MM.1S (cell line): ENCODE data around the gene FSTL1.

ENCODE experiments used
- DNase-seq: peaks from one replicate; pipeline ENCODE4 v3.0.0-alpha.2; 2015
- H2AFZ ChIP-seq: fragments of 300-600 bp; sonication (generic); 2 replicates; pipeline ENCODE4 v1.6.0; 2016; ENCODE audit warnings: antibody characterized with exemption, low read length
- H3F3A ChIP-seq: fragments of 300-600 bp; sonication (generic); 2 replicates; pipeline ENCODE4 v1.6.1; 2016; ENCODE audit warnings: mild to moderate bottlenecking, antibody characterized with exemption, low read length, moderate library complexity, mixed read lengths; ENCODE audit not compliant: insufficient read depth
- H3K27ac ChIP-seq: fragments of 300-600 bp; sonication (generic); 2 replicates; pipeline ENCODE4 v1.5.1; 2016; ENCODE audit warnings: mild to moderate bottlenecking, low read length
- H3K27me3 ChIP-seq: fragments of 300-600 bp; sonication (generic); replicated peaks from 2 replicates; pipeline ENCODE4 v1.6.0; 2016; ENCODE audit warnings: low read length; ENCODE audit not compliant: insufficient read depth
- H3K36me3 ChIP-seq: fragments of 300-600 bp; sonication (generic); replicated peaks from 2 replicates; pipeline ENCODE4 v1.6.1; 2016; ENCODE audit warnings: mild to moderate bottlenecking, low read length, mixed read lengths; ENCODE audit not compliant: insufficient read depth
- H3K4me1 ChIP-seq: fragments of 300-600 bp; sonication (generic); 2 replicates; pipeline ENCODE4 v1.6.1; 2016; ENCODE audit warnings: low read length, mixed read lengths
- H3K4me2 ChIP-seq: fragments of 300-600 bp; sonication (generic); 2 replicates; pipeline ENCODE4 v1.6.0; 2016; ENCODE audit warnings: low read depth, low read length
- H3K4me3 ChIP-seq: fragments of 300-600 bp; sonication (generic); 2 replicates; pipeline ENCODE4 v1.5.1; 2016; ENCODE audit warnings: low read length, mixed read lengths
- H3K79me2 ChIP-seq: fragments of 300-600 bp; sonication (generic); 2 replicates; pipeline ENCODE4 v1.6.1; 2016; ENCODE audit warnings: mixed run types, low read length, mixed read lengths
- H3K9ac ChIP-seq: fragments of 300-600 bp; sonication (generic); 2 replicates; pipeline ENCODE4 v1.6.1; 2016; ENCODE audit warnings: low read length, mixed read lengths
- H3K9me2 ChIP-seq: fragments of 300-600 bp; sonication (generic); replicated peaks from 2 replicates; pipeline ENCODE4 v1.6.1; 2016; ENCODE audit warnings: mild to moderate bottlenecking, low read length, mixed read lengths; ENCODE audit not compliant: insufficient read depth
- H3K9me3 ChIP-seq: fragments of 300-600 bp; sonication (generic); replicated peaks from 2 replicates; pipeline ENCODE4 v1.6.1; 2016; ENCODE audit warnings: mild to moderate bottlenecking, low read length, mixed read lengths; ENCODE audit not compliant: insufficient read depth
- H4K20me1 ChIP-seq: fragments of 300-600 bp; sonication (generic); 2 replicates; pipeline ENCODE4 v1.6.1; 2016; ENCODE audit warnings: mild to moderate bottlenecking, low read length, moderate library complexity, mixed read lengths; ENCODE audit not compliant: insufficient read depth
- EZH2 ChIP-seq: fragments of 300-600 bp; sonication (generic); optimal IDR thresholded peaks from 2 replicates; pipeline ENCODE3; 2017; ENCODE audit warnings: low read depth, mild to moderate bottlenecking, antibody characterized with exemption, low read length, mixed read lengths
- EZH2phosphoT487 ChIP-seq: fragments of 300-600 bp; sonication (generic); IDR thresholded peaks from 2 replicates; pipeline ENCODE4 v1.6.1; 2018; ENCODE audit warnings: antibody characterized with exemption, low read length
- TF ChIP-seq, protein P1 (sequence below): fragments of 300-600 bp; sonication (generic); IDR thresholded peaks from 2 replicates; pipeline ENCODE4 v1.5.1; 2016; ENCODE audit warnings: antibody characterized with exemption, low read length, mixed read lengths

The FSTL1 gene

DNA sequence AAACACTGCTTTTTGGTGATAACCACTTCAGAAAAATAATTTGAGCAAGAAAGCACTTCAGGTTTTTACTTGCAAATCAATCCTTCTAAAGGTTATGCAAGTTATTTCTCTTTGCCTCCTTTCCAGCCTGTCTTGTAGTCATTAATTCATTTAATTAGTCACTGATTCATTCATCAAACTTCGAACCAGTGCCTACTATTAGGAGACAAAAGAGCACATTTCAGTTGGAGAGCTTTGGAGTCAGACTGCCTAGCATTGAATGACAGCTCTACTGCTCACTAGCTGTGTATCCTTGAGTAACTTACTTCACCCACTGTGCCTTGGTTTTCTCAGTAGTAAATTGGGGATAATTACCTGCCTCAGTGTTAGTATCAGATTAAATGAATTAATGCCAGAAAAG is 86.7 kb downstream of the FSTL1 start:
- Histone ChIP-seq H3K27ac (no peak overlapping the region), H3K4me2 (no peak overlapping the region), H3K79me2 (no peaks in the 10 kb centered on the region), H3K9me3 (no peaks in the 10 kb centered on the region), H3K27me3 (no peaks in the 10 kb centered on the region), H3K4me1 (no peaks in the 10 kb centered on the region), H3K36me3 (no peaks in the 10 kb centered on the region), H3K9me2 (no peaks in the 10 kb centered on the region), H2AFZ (no peak overlapping the region), H3K4me3 (no peak overlapping the region), H3K9ac (no peak overlapping the region), H3F3A (no peaks in the 10 kb centered on the region), H4K20me1 (no peaks in the 10 kb centered on the region)
- DNase-seq: no peak
- TF ChIP-seq EZH2phosphoT487 (no peak), EZH2 (no peak)
- TF ChIP-seq, protein P1, sequence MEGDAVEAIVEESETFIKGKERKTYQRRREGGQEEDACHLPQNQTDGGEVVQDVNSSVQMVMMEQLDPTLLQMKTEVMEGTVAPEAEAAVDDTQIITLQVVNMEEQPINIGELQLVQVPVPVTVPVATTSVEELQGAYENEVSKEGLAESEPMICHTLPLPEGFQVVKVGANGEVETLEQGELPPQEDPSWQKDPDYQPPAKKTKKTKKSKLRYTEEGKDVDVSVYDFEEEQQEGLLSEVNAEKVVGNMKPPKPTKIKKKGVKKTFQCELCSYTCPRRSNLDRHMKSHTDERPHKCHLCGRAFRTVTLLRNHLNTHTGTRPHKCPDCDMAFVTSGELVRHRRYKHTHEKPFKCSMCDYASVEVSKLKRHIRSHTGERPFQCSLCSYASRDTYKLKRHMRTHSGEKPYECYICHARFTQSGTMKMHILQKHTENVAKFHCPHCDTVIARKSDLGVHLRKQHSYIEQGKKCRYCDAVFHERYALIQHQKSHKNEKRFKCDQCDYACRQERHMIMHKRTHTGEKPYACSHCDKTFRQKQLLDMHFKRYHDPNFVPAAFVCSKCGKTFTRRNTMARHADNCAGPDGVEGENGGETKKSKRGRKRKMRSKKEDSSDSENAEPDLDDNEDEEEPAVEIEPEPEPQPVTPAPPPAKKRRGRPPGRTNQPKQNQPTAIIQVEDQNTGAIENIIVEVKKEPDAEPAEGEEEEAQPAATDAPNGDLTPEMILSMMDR: no peak

DNA sequence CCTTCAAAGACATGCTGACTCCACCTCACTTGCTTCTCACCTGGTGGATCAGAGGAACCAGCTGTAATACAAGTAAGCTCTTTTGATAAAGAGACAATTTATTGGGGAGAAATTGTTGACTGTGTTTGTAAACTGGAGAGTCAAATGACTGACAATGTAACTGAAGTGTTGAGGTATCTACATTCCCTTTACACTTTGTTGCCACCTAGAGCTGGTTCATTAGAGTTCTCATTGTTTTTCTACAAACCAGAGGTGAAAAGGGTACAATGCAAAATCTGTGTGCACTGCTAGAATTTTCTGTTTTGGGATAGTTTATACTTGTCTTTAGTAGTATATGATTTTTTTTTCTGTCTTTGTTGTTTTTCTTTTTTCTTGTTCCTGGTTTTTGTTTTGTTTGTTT is 93.0 kb downstream of the FSTL1 start:
- H3K9me3 ChIP-seq: no peaks in the 10 kb centered on the region
- H3K27me3 ChIP-seq: no peaks in the 10 kb centered on the region
- no peaks in the 10 kb centered on the region for H3K4me1 ChIP-seq
- H3K9ac ChIP-seq: no peak overlapping the region
- H3F3A ChIP-seq: no peaks in the 10 kb centered on the region
- H3K4me2 ChIP-seq: no peak overlapping the region
- no peak overlapping the region for H2AFZ ChIP-seq
- peak; percentile 12 for DNase-seq
- H3K4me3 ChIP-seq: no peak overlapping the region
- no peaks in the 10 kb centered on the region for H4K20me1 ChIP-seq
- H3K79me2 ChIP-seq: no peaks in the 10 kb centered on the region
- H3K9me2 ChIP-seq: no peaks in the 10 kb centered on the region
- TF ChIP-seq, protein P1: peak; percentile 14; the same call in 1 of the 2 replicates
- TF ChIP-seq EZH2phosphoT487 (no peak), EZH2 (no peak)
- H3K36me3 ChIP-seq: no peaks in the 10 kb centered on the region
- H3K27ac ChIP-seq: no peak overlapping the region

DNA sequence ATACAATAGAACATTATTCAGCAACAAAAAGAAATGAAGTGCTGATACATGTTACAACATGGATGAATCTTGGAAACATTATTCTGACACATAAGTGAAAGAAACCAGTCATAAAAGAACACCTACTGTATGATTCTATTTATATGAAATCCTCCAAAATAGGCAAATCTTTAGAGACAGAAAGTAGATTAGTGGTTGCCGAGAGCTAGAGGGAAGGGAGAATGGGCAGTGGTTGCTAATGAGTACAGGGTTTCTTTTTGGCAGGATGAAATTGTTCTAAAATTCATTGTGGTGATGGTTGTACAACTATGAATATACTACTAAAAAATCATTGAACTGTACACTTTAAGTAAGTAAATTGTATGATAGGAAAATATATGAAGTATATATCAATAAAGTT is 95.3 kb downstream of the FSTL1 start:
- Histone ChIP-seq H3K27me3 (no peaks in the 10 kb centered on the region), H2AFZ (no peak overlapping the region), H3K36me3 (no peaks in the 10 kb centered on the region), H3K9ac (no peak overlapping the region), H3K4me3 (no peak overlapping the region), H3K27ac (no peak overlapping the region), H3F3A (peaks cover 11% of the 10 kb centered on the region), H4K20me1 (no peaks in the 10 kb centered on the region), H3K4me1 (peaks cover 7% of the 10 kb centered on the region), H3K79me2 (no peaks in the 10 kb centered on the region), H3K9me3 (no peaks in the 10 kb centered on the region), H3K9me2 (no peaks in the 10 kb centered on the region), H3K4me2 (peak overlapping the region; percentile 9)
- no peak for TF ChIP-seq EZH2
- TF ChIP-seq, protein P1: no peak
- TF ChIP-seq EZH2phosphoT487: no peak
- DNase-seq: peak; percentile 29
